ENCODE data around the gene GALNT2. TPM values are rescaled to one million over a fixed set of nuclear protein-coding genes. Genes with fewer than 3 reads are reported as not detected.
A peak's percentile ranks its signal among the peaks of the same experiment; 100 is the strongest.

GALNT2 gene
- total and polyA plus RNA-seq, 2 of the 13 experiments (the other 11 are each of a cell fraction or from before 2014, with no cell fraction given): 39.3 to 39.6 TPM

GRCh38 chr1:230158415-230159291 is 91.6 kb downstream of the GALNT2 start (continued):
- TF ChIP-seq ZBTB43 (CRISPR knock-in tag; conservative IDR thresholded peaks at IDR 0.05) (peak; percentile 99), FOXK2 (IDR thresholded peaks at IDR 0.05) (peak; percentile 68; the same call in 1 of the 2 replicates), ATM (IDR thresholded peaks at IDR 0.05; ENCODE audit: borderline replicate concordance) (no peak), SMAD9 (CRISPR knock-in tag; IDR thresholded peaks at IDR 0.05) (no peak), NFE2L1 (CRISPR knock-in tag; IDR thresholded peaks at IDR 0.05; ENCODE audit: borderline replicate concordance) (no peak), ZNF615 (CRISPR knock-in tag; IDR thresholded peaks at IDR 0.05; ENCODE audit: borderline replicate concordance) (no peak; the same call in 1 of the 2 replicates), CHD4 (IDR thresholded peaks at IDR 0.05; ENCODE audit: borderline replicate concordance, low read length) (no peak), SUZ12 (IDR thresholded peaks at IDR 0.05; ENCODE audit: low read depth, low read length) (no peak), KLF11 (CRISPR knock-in tag; IDR thresholded peaks at IDR 0.05) (no peak), ZSCAN25 (CRISPR knock-in tag; IDR thresholded peaks at IDR 0.05) (peak; percentile 34; the same call in 1 of the 2 replicates), CSRNP1 (CRISPR knock-in tag; IDR thresholded peaks at IDR 0.05) (no peak), KDM5A (IDR thresholded peaks at IDR 0.05; ENCODE audit: borderline replicate concordance, low read length) (no peak), KLF13 (CRISPR knock-in tag; IDR thresholded peaks at IDR 0.05) (no peak), PCBP1 (IDR thresholded peaks at IDR 0.05; ENCODE audit: borderline replicate concordance, low read depth, low read length) (no peak), MEF2D (CRISPR knock-in tag; IDR thresholded peaks at IDR 0.05) (peak; percentile 91), THAP8 (CRISPR knock-in tag; IDR thresholded peaks at IDR 0.05; ENCODE audit: borderline replicate concordance) (no peak), ZSCAN31 (CRISPR knock-in tag; IDR thresholded peaks at IDR 0.05; ENCODE audit: low read depth) (0 out of 2 replicates have a peak, but pooled peaks have one; percentile 7), ETV6 (CRISPR knock-in tag; conservative IDR thresholded peaks at IDR 0.05) (peak; percentile 78), LBX2 (CRISPR knock-in tag; IDR thresholded peaks at IDR 0.05; ENCODE audit: borderline replicate concordance) (no peak), TGIF2 (CRISPR knock-in tag; IDR thresholded peaks at IDR 0.05) (peak; percentile 74), ZMAT3 (CRISPR knock-in tag; conservative IDR thresholded peaks at IDR 0.05) (0 out of 2 replicates have a peak, but pooled peaks have one; percentile 20), PAX8 (CRISPR knock-in tag; IDR thresholded peaks at IDR 0.05; ENCODE audit: borderline replicate concordance) (no peak), ZFP90 (CRISPR knock-in tag; IDR thresholded peaks at IDR 0.05; ENCODE audit: borderline replicate concordance) (peak; percentile 45; the same call in 1 of the 2 replicates), ZNF788 (CRISPR knock-in tag; IDR thresholded peaks at IDR 0.05; ENCODE audit: borderline replicate concordance) (peak; percentile 85; the same call in 1 of the 2 replicates), DNMT1 (CRISPR knock-in tag; IDR thresholded peaks at IDR 0.05) (no peak)

Data from HepG2 (cell line).